SK-N-SH treated with all-trans-retinoic acid at 6 μM for 48 hours (cell line): ENCODE results near the gene PLEKHG5.

Experiments used
- CSDC2 ChIP-seq: fragments of 250-450 bp; sonication (Bioruptor Pico); IDR thresholded peaks from 2 replicates; pipeline ENCODE4 v1.5.0; 2020; ENCODE audit warnings: mild to moderate bottlenecking, moderate library complexity
- ZNF565 ChIP-seq: fragments of 450-650 bp; formaldehyde crosslinking; conservative IDR thresholded peaks from 2 replicates; pipeline ENCODE4 v1.5.0; 2020; ENCODE audit warnings: low read depth, mild to moderate bottlenecking, moderate library complexity
- ZNF8 ChIP-seq: fragments of 450-650 bp; formaldehyde crosslinking; IDR thresholded peaks from 2 replicates; pipeline ENCODE4 v1.5.0; 2020; ENCODE audit warnings: mild to moderate bottlenecking, moderate library complexity
- TF ChIP-seq, protein P1 (sequence below): fragments of 250-450 bp; sonication (Bioruptor Pico); IDR thresholded peaks from 2 replicates; pipeline ENCODE4 v1.8.0; 2020; ENCODE audit warnings: mild to moderate bottlenecking, moderate library complexity, borderline replicate concordance

DNA sequence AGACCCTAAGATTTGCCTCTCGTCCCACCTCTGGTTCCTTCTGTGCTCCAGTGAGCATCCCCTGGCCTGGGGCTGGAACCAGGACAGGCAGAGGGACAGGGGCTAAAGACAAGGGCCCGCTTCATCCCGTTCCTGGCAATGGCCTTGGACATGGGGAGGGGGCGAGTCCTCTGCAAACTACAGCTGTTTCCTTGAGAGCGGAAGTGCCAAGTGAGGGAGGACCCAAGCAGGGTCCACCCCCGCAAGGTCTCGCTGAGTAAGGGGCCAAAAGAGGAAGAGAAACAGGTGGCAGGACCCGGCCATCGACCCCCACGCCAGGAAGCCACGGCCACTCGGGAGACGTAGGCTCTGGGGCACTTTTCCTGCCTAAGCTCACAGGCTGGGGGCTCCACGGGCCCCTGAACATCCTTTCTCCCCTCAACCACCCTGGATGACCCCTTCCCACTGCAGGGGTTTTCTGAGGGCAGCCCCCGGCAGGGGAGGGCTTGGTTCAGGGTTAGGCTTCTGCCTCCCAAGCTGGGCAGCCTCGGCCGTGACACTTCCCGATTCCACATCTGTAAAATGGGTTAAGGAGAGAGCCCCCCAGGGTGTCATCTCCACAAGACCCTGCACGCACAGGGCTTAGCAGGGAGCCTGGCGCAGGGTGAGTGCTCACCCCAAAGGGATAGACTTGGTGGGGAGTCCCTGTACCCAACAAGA is 17.9 kb upstream of the PLEKHG5 start:
- TF ChIP-seq ZNF8 (CRISPR knock-in tag) (no peak), ZNF565 (no peak), CSDC2 (CRISPR knock-in tag) (no peak)
- TF ChIP-seq, protein P1, sequence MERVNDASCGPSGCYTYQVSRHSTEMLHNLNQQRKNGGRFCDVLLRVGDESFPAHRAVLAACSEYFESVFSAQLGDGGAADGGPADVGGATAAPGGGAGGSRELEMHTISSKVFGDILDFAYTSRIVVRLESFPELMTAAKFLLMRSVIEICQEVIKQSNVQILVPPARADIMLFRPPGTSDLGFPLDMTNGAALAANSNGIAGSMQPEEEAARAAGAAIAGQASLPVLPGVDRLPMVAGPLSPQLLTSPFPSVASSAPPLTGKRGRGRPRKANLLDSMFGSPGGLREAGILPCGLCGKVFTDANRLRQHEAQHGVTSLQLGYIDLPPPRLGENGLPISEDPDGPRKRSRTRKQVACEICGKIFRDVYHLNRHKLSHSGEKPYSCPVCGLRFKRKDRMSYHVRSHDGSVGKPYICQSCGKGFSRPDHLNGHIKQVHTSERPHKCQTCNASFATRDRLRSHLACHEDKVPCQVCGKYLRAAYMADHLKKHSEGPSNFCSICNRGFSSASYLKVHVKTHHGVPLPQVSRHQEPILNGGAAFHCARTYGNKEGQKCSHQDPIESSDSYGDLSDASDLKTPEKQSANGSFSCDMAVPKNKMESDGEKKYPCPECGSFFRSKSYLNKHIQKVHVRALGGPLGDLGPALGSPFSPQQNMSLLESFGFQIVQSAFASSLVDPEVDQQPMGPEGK: no peak
